GM21447 (cell line): ENCODE data around the gene SUMF1.
A peak's percentile ranks its signal among the peaks of the same experiment; 100 is the strongest.
"Not testable (repeated sequence)": the region's sequence is repeated elsewhere in the genome, so short reads cannot be mapped to it uniquely, and the experiment has no call there.

Experiments
- ATAC-seq: cut with Tn5 transposase; IDR thresholded peaks from one replicate; pipeline ENCODE4 v1.9.1; 2021; ENCODE audit not compliant: unreplicated experiment

The SUMF1 gene

DNA sequence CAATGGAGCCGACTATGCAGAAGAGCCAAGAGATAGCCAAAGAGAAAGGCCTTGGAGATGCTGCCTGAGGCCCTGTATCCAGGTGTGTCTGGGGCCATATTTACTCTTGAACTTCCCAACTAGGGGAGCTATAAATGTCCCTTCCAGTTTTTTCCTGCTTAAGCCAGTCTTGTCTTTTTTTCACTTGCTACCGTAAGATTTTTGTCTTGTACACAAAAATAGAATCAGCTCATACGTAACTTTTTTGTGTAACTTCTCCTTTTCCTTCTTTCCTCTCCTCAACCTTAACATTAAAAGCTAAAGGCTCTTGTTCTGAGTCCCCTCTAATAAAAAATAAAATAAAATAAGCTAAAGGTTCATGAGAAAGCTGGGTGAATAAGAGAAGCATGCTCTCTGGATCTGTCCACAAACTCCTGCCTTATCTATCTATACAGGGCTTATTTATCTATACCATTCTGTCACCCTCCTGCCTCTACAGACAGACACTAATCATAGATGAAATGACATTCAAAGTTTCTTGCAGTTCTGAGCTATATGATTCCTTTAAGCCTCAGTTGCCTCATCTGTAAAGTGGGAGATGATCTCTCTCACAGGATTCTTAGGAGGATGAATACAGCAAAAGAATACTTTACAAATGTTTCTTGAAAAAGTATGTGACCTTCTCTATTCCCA is 4.6 kb downstream of the SUMF1 start:
- no peak for ATAC-seq

DNA sequence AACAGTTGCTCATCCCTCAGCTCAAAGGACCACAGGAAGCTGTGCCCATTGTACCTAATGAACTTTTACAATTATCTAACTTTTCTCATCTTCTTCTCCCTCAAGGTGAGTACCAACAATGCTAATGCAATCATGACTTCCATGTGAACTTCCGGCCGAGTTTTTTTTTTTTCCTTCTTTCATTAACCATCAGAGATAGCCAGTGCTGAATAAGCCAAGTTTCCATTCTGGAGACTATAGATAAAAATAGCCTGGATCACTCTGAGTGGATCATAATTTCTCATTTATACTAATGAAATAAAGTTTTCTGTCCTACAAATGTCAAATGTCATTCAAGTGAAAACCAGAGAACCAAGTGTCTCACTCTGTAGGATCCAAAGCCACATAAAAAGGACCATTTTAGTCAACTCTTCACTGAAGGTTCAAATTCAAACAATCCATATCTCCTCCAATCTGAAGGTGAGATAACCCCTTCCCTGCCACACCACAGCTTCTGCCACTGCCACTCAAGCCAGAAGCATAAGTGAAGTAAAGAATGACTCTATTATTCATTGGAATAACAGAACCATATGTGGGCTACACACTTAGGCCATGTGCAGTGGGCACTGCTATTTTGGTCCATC is 5.5 kb downstream of the SUMF1 start:
- no peak for ATAC-seq

DNA sequence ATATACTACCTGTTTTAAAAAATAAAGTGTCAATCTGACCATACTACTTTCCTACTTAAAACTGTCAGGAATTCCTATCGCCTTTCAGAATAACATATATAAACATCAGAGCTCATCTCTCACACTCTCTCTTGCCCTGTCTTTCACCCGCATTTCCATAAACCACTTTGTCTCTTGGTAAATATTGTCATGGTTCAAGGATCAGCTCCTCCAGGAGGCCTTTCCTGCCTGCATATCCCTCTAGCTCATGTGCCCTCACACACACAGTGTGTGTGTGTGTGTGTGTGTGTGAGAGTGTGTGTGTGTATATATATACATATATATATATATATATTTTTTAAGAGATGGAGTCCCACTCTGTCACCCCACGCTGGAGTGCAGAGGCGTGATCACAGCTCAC is 6.7 kb downstream of the SUMF1 start:
- no peak for ATAC-seq

DNA sequence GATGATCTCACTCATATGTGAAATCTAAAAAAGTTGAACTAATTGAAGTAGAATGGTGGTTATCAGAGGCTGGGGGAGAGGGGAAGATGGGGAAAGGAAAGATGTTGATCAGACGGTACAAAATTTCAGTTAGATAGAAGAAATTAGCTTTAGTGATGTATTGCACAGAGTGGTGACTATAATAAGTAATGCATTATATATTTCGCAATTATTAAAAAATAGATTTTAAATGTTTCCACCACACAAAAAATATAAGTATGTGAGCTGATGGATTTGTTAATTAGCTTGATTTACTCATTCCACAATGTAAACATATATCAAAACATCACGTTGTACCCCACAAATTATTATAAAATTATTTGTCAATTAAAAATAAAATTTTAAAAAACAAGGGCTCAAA is 8.1 kb downstream of the SUMF1 start:
- no peak for ATAC-seq

DNA sequence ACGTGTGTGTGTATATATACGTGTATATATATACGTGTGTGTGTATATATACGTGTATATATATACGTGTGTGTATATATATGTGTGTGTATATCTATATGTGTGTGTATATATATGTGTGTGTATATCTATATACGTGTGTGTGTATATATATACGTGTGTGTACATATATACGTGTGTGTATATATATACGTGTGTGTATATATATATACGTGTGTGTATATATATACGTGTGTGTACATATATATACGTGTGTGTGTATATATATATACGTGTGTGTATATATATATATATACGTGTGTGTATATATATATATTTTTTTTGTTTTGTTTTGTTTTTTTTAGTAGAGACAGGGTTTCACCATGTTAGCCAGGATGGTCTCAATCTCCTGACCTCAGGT is 10.3 kb downstream of the SUMF1 start:
- not testable (repeated sequence) for ATAC-seq

DNA sequence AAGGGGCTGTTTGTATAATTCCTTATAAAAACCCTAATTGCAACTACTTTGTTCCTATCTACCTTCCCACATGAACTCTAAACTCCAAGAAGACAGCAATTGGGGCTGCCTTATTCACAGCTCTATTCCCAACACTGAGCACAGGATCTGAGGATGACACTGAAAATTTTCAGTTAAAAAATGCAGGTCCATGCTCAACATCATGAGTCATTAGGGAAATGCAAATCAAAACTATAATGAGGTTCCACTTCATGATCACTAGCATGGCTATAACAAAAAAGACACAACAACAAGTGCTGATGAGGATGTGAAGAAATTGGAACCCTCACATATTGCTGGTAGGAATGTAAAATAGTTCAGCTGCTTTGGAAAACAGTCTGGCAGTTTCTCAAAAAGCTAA is 12.9 kb downstream of the SUMF1 start:
- no peak for ATAC-seq

DNA sequence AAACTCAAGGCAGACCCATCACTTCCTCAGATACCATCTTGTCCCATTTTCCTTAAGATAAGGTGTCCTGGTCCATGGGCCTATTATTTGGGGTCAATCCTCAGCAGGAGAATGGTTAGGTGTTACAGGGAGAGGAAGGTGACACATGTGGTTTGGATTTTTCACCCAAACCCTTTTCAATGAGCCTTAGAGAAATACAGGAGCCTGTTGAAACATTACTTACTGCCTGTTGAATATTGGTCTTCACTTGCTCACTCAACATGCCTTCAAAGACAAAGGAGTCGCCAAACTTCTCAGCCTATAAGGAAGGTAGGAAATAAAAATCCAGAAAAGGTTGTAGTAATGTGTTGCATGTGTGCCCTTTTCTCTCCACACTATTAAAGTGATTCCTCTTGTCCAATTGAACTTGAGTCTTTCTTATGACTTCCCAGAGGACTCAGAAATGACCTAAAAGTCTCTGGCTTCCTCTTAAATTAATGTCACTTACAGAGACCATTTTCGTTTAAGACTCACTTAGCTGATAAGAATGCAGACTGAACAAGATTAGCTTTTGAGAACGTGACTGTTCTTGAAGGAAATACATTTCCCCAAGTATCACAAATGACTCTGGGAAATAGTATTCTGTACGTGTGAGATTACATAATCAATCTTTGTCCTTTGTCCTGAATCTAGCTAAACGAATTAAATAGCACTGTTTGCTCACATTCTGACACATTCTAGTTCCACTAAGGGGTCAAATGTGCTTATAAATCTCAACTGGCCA is 17.8 kb downstream of the SUMF1 start:
- no peak for ATAC-seq

DNA sequence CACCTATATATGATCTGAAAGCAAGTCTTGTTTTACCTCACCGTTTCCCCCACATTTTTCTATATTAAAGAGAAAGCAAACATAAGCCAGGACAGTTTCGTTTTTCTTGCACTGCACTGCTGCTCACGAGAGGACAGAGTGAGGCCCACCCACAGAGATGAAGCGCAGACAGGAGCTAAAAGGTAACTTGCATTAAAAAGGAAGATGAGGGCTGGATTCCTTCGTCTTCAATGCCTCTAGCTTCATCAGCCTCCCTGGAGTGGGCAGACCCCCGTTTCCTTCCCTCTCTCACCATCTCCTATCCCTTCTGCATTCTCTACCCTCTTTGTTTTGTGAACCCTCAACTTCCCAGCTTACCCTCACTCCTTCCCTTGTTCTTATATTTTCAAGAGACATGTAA is 18.9 kb downstream of the SUMF1 start:
- no peak for ATAC-seq

DNA sequence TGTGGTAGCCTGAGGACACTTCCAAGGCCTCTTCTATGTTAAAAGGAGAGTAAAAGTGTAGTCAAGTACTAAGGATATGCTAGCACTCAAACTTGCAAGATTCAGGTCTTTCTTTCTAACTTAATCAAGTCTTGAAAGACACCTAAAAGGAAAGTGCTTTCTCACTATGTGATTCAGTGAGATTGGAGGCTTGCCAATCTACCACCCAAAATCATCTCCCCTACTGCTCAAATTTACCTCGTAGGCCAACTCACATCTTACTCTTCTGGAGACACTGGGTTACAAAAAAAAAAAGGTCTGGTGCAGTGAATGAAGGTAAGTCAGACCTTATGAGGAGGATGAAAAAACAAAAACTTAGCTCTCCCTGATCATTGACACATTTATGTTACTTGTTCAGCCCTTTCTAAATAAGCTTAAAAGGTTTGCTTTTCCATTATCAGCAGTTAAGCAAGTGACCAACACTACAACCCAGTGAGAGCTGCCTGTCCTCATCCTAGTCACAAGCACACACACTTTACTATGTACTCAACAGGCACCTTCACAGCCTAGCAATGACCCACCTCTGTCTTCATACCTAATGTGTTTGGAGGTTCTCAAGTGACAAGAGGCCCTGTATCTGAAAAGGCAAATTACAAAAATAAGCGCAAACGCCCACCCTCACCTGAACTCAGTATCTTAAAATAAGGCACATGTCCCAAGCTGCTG is 19.6 kb downstream of the SUMF1 start:
- no peak for ATAC-seq

DNA sequence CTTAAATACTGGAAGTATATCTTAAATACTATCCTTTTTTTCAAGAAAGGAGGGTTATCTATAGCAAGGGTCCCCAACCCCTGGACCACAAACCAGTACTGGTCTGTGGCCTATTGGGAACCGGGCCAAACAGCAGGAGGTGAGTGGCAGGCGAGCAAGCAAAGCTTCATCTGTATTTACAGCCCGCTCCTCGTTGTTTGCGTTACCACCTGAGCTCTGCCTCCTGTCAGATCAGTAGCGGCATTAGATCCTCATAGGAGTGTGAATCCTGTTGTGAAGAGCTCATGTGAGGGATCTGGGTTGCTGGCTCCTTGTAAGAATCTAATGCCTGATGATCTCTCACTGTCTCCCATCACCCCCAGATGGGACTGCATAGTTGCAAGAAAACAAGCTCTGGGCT is 26.1 kb downstream of the SUMF1 start:
- ATAC-seq, result no peak

DNA sequence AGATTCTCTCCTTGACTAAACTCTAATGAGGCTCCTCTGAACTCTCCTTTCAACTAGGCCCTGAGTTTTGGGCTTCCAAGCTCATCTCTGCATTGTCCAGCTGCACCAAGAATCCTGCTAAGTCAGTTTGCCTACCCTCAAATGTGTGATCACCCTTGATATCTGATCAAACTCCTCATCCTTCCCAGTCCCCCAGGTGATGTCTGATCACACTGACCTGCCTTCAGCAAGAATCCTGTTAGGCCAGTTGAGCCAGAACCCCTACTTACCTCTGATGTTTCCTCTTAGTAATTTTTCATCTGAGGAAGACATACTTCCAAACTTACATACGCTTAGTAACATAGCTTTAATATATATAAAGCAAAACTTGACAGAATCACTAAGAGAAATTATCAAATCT is 28.8 kb downstream of the SUMF1 start:
- ATAC-seq, result no peak

DNA sequence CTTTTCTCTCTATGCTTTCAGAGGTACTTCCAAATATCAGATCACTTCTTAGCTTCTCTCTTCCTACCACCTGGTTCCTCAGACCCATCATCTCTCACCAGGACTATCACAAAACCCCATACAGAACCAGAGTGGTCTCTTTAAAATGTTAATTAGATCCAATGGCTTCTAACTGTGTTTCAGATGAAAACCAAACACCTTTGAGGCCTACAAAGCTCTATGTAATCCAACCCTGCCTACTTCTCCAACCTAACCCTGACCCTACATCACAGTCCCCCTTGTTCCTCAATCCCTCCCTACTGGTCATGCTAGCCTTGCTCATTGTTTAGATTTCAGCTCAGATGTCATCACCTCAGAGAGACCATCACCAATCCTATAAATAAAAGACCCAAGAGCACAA is 34.8 kb downstream of the SUMF1 start:
- no peak for ATAC-seq

DNA sequence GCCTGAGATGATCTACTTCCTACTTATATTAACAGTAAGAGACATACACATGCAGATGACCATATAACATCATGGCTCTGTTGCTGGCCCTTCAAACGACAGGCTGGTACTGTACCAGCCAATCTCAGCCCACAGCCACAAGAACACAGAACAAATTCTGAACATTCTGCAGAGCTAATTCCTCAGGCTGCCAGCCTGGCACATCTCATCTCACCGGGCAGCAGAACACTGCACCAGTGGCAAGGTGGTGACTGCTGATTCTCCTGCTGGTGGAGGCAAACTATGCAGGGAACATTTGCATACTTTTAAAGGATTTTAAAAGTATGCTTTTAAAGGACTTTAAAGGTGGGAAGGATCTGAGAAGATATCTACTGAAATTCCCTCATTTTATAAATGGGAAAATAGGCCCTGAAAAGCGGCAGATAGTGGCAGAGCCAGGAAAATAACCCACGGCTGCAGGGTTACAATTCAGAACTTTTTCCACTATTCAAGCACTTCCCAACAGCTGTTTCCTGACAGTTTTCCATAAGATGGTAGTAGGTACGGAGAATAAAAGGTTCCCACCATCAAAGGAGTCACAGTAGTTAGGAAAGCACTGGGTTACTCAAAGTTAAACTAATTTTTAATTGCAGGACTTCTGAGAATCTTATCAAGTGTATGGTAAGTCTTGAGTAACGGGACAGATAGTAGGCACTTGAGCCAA is 37.3 kb downstream of the SUMF1 start:
- no peak for ATAC-seq

DNA sequence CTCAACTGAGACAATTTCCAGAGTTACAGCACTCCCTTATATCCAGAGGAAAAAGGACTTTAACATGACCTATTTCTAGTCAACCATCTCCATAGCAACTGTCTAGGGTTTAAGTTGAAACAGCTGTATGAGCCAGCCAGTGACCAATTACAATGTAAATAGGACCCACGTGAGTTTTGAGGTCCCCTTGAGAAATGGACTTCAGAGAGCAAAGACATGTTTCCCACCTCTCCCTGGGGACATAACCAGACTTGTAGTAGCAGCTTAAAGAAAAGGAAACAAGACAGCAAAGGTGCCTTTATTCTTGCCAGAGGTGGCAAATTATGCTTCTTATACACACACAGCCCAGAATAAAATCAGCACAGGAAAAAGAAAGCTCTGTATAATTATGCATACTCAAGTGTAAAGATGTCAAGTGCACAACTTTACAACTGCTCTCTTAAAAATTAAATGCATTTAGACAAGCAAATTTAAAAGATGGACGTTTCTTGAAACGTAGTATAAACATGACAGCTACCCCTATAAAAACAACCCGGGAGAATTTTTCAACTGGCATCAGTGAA is 40.2 kb downstream of the SUMF1 start:
- peak; percentile 91 for ATAC-seq

DNA sequence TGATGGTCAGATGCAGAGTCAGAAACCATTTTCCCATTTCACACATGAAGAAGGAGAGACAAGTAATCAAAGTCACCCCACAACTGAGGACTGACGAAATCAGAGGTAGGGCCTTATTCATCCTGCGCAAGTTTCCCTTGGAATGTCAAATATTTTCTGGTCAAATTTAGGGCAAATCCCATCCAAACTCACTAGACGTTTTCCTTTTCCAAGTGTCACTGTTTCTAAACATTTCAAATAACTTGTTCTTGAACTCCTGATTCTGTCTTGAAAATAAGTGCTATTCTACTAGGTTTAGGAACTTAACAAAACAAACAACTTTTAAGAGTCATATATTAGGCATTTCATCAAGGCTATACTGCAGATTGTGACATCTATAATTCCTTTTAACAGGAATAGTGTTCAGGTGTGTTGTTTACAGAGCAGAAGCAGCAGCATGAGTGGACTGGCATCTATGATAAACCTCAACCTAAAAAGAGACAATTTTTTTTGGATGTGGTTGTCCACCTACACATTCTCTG is 40.7 kb downstream of the SUMF1 start:
- no peak for ATAC-seq

DNA sequence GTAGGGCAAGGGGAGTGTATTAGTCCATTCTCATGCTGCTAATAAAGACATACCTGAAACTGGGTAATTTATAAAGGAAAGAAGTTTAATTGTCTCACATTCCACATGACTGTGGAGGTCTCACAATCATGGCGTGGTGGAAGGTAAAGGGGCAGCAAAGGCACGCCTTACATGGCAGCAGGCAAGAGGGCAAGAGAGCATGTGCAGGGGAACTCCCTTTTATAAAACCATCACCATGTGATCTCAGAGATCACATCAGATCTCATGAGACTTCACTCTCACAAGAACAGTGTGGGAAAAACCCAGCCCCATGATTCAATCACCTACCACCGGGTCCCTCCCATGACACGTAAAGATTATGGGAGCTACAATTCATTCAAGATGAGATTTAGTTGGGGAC is 41.4 kb downstream of the SUMF1 start:
- ATAC-seq, result peak; percentile 30

DNA sequence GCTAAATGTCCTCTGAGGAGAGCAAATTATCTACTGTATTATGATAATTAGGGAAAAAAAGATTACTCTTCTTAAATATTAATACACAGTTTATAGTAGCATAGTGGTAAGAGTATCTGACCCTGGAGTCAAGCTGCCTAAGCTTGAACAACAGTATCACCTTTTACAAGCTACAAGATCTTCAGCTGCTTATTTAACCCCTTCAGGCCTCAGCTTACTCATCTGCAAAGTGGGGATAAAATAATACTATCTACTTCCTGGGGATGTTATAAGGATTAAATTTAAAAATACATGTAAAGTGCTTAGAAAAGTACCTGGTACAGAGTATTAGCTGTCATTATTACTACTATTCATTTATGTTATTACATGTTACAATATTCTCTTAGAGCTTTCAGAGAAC is 42.0 kb downstream of the SUMF1 start:
- ATAC-seq, result no peak

DNA sequence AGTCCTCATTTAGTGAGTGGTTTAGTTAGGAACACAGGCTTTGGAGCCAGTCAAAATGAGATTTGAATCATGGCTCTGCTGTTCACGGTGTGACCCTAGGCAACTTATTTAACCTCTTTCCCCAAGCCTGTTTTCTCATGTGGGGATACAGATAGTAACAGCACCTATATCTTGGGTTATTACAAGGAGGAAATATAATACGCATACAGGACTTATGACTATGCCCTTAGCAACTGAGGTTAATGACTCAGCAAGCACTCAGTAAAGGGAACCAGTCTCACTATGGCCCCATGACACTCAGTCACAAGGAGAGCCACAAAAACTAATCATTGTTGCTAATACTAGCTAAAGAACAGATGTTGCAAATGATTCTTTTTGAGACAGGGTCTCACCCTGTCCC is 45.9 kb downstream of the SUMF1 start:
- ATAC-seq, result peak; percentile 80

DNA sequence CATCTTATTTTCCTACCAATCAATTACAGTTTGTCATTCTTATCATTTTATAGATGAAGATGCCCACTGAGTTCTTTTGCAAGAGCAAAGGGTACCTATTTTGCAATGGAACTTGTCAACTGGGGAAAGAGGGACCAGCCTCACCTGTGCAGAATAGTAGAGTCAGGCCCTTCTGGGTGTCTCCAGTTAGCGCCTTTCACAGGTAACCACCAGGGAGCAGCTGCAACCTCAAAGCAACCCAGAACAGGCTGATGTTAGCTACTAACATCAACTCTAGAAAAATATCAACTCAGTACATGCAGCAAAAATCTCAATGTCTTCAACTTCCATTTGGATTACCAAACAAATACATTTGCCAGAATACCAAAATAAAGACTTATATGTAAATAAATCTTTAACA is 47.1 kb downstream of the SUMF1 start:
- no peak for ATAC-seq

DNA sequence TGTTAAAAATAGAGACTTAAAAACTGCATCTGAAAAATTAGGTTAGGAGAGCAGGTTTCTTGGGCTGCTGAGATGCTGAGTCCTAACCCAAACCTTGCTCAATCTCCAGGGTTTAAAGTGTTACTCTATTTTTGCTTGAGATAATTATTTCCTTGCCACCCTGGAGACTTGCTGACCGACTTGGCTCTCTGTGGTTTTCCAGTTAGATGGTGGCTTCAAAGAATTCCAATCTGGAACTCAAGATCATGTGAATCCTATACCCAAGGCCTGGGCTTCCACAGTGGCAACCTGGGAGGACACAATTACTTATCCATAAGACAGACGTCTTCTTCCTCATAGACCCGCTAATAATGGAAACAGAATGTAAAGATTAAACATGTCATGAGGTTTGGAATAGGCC is 47.7 kb downstream of the SUMF1 start:
- no peak for ATAC-seq

DNA sequence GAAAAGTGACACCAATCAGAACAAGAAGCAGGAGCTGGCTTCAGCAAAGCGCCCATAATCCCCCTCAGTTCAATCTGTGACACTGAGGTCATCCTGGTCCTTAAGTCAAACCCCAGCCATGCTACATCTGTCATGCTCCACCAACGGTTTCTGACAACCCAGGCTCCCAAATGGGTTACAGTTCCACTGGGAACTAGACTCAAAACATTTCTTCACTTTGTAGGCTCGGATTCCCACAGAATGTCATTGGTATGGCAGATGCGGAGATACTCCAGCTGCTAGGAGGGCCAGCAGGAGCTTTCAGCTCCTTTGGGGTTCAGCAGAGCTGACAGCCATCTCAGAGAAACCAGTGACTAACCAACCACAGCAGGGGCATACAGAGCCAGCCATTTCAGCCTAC is 48.9 kb downstream of the SUMF1 start:
- ATAC-seq, result no peak
